ENCODE measurements around the gene LAMA5.

- no peak for TF ChIP-seq CTCF (conservative IDR thresholded peaks at IDR 0.05; ENCODE audit: low read length)
- TF ChIP-seq EZH2phosphoT487 (IDR thresholded peaks at IDR 0.05; ENCODE audit: borderline replicate concordance, low read depth, low read length) = no peak
Observed at GRCh38 chr20:62292108-62292507, 75.0 kb downstream of the LAMA5 start.

Measured in OCI-LY7 (cell line).